NCI-H146 treated with DMSO at 0.1 percent for 48 hours (cell line): Measurements from ENCODE around the gene JAKMIP1.

Experiments used
- DNase-seq: peaks from one replicate; lab custom pipeline; 2025; ENCODE audit not compliant: unreplicated experiment; lab: John Stamatoyannopoulos, UW

Gene JAKMIP1

DNA sequence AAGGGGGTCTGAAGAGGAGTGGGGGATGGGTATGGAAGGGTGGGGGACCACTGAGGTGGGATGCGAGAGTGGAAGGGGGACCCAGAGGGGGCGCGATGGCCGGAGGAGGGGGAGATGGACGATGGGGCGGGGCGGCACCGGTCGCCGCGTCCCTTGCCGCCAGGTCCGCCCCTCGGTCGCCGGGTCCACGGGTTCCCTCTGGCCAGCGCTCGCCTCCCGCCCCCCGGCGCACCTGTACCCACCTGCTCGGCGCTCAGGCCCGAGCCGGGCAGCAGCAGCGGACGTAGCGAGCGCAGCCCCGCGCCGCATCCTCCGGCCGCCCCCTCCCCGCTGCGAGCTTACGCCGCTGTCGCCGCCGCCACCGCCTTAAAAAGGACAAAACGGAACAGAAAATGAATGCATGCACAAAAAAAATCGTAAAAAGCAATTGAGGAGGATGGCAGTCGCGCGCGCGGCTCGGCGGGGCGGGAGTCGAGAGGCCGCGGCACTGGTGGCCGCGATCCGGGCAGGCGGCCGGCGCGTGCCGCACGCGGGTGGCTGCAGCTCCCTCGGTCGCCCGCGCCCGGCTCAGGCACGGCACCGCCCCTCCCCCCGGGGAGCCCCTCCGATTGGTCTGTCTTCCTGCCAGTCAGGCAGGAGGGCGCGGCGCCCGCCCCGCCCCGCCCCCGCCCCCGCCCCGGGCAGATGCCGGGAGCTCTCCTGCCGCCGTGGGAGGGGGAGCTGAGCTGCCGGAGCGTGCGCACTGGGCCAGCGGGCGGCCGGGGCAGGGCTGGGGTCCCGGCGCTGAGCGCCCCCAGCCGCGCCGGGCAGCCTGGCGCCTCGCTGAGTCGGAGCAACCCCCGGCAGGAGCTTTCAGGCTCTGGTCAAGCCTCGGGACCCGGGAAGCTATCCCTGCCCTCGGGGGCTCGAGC lies at the start of gene JAKMIP1:
TSS of gene JAKMIP1 (minus strand) at position 539 of the 911 bp plus-strand sequence. CDS start 87,699 bp downstream, outside the sequence.
- peak; percentile 33 for DNase-seq

- no peak for DNase-seq
These were observed 48.0 kb upstream of the JAKMIP1 start for GRCh38 chr4:6248394-6248793.

- no peak for DNase-seq
These were observed 45.9 kb upstream of the JAKMIP1 start for GRCh38 chr4:6246170-6246634.

GRCh38 chr4:6245246-6246169 lies 45.2 kb upstream of the JAKMIP1 start:
- DNase-seq, result no peak

- DNase-seq, result no peak
These were observed 42.1 kb upstream of the JAKMIP1 start for GRCh38 chr4:6242271-6243029.

- DNase-seq, result no peak
These were observed 40.9 kb upstream of the JAKMIP1 start for GRCh38 chr4:6241062-6241845.

GRCh38 chr4:6239968-6240367 lies 39.6 kb upstream of the JAKMIP1 start:
- DNase-seq, result no peak

- DNase-seq, result no peak
These were observed 39.1 kb upstream of the JAKMIP1 start for GRCh38 chr4:6239486-6239885.

- no peak for DNase-seq
These were observed 36.6 kb upstream of the JAKMIP1 start for GRCh38 chr4:6236816-6237390.

DNA sequence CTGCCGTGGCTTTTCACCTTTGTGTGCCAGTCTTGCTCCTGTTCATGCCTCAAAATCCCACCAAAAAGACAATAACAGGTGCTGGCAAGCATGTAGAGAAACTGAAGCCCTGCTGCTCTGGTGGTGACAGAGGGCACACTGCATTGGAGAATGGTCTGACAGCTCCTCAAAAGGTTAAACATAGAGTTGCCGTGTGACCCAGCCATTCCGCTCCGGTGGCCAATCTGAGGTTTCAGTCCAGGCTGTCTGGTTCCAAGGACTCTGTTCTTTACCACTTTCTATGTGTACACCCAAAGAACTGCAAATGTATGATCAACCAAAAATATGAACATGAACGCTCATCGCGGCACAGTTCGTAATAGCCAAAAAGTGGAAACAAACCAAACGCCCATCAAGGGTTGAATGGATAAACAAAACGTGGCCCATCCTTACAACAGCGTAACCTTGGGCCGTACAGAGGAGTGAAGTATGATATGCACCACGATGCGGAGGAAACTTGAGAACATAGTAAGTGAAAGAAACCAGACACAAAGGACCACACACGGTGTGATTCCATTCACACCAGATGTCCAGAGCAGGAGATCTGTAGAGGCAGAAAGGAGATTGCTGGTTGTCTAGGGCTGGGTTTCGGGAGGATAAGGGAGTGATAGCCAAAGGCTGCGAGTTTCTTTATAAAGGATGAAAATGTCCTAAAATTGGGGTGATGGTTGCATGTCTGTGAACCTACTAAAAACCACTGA lies 35.7 kb upstream of the JAKMIP1 start:
- DNase-seq, result no peak

DNA sequence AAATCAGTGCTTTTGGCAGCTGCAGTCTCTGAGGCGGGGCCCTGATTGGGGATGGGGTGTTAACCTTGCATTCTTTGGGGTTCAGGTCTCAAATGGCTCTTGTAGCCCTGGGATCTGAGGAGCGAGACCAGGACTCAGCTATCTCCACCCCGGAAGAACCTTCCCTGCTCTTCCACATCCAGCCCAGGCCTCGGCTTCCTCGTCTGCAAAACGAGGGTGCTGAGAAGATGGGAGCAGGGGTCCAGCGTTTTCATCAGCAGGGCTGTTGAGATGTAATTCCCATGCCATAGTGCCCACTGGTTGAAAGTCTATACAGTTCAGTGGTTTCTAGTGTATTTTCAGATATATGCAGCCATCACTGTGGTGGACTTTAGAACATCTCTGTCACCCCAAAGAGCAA lies 34.7 kb upstream of the JAKMIP1 start:
- no peak for DNase-seq

DNA sequence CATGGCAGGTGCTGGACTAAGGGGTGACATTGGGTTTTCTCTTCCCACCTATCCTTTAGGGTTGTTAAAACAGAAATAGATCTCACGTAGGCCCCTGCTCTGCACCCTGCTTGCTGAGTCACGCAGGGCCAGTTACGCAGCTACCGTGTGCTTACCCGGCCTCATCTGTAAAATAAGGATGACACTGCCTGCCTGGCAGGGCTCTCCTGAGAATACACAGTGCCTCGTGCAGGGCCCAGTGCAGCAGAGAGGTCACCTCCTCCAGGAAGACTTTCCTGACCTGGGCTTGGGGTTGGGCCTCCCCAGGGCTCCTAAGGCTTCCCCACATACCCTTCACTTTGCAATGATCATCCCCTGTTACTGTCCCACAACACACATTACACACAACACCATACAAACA lies 33.6 kb upstream of the JAKMIP1 start:
- DNase-seq, result no peak

- DNase-seq, result no peak
These were observed 32.8 kb upstream of the JAKMIP1 start for GRCh38 chr4:6232836-6233785.

GRCh38 chr4:6231663-6232165 lies 31.4 kb upstream of the JAKMIP1 start:
- no peak for DNase-seq

DNA sequence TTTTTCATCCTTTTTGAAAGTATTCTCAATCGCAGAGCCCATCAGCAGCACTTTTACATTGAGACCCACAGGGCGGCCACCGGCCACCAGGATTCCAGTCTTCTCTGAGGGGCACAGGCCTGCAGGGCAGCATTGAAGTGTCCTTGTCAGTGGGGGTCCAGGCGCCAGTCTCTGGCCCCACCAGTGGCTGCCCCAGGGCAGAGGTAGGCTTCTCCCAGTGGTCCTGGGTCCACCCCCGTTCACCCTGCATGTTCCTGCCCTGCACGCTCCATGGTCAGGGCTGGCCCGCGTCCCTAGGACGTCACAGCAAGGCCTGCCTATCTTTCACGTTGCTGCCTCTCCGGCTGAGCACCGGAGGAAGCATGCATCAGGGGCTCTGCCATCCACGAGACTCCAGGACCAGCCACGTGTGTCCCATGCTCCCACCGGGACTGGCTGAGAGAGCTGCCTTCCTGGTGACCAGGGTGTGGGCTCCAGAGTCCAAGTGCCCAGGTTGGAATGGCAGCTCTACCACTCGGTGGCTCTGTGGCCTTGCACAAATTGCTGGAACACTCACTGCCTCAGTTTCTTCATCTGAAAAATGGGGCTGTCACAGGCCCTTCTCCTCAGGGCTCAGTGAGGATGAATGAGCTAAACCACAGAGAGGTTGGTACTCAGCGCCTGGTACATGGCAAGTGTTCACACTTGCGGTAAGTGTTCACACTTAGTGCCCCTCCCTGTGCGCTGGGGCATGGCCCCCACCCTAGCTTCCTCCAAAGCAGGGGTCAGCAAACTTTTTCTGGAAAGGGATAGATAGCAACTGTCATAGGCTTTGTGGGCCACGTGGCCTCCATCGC lies 30.7 kb upstream of the JAKMIP1 start:
- no peak for DNase-seq

- no peak for DNase-seq
These were observed 30.1 kb upstream of the JAKMIP1 start for GRCh38 chr4:6230502-6230785.
